Astrocyte (in vitro differentiated cells and primary cell): ENCODE results near the gene PRIM2. TPM values are rescaled to one million over a fixed set of nuclear protein-coding genes. Genes with fewer than 3 reads are reported as not detected.
A peak's percentile ranks its signal among the peaks of the same experiment; 100 is the strongest.
"Not testable (repeated sequence)": the region's sequence is repeated elsewhere in the genome, so short reads cannot be mapped to it uniquely, and the experiment has no call there.

Experiments
- DNase-seq: peaks from one replicate; pipeline ENCODE4 v3.0.0-alpha.2; 2010; ENCODE audit warnings: low read depth
- FAIRE-seq: peaks from 2 replicates; lab custom pipeline; 2011; peaks lifted over from hg19 to GRCh38; lab: Jason Lieb, UNC
- H2AFZ ChIP-seq: 2 replicates; pipeline ENCODE4 v1.6.0; 2012; ENCODE audit warnings: low read depth, low read length, inconsistent platforms
- H3K27ac ChIP-seq: 2 replicates; pipeline ENCODE4 v1.5.1; 2011; ENCODE audit warnings: low read depth, low read length, inconsistent platforms
- H3K27me3 ChIP-seq: 2 replicates; pipeline ENCODE4 v1.6.0; 2011; ENCODE audit warnings: low read length, inconsistent platforms; ENCODE audit not compliant: insufficient read depth
- H3K36me3 ChIP-seq: 2 replicates; pipeline ENCODE4 v1.5.1; 2011; ENCODE audit warnings: low read length, inconsistent platforms; ENCODE audit not compliant: insufficient read depth
- H3K4me1 ChIP-seq: 2 replicates; pipeline ENCODE4 v1.5.1; 2011; ENCODE audit warnings: low read length, inconsistent platforms; ENCODE audit not compliant: insufficient read depth
- H3K4me2 ChIP-seq: 2 replicates; pipeline ENCODE4 v1.6.0; 2012; ENCODE audit warnings: low read length, inconsistent platforms
- H3K4me3 ChIP-seq: 2 replicates; pipeline ENCODE4 v1.5.1; 2011; ENCODE audit warnings: low read depth, mild to moderate bottlenecking, low read length, inconsistent platforms; ENCODE audit not compliant: insufficient read depth
- H3K79me2 ChIP-seq: 2 replicates; pipeline ENCODE4 v1.6.0; 2012; ENCODE audit warnings: mild to moderate bottlenecking, low read length, inconsistent platforms; ENCODE audit not compliant: insufficient read depth
- H3K9ac ChIP-seq: 2 replicates; pipeline ENCODE4 v1.6.0; 2012; ENCODE audit warnings: mild to moderate bottlenecking, low read length, inconsistent platforms
- H3K9me3 ChIP-seq: 2 replicates; pipeline ENCODE4 v1.5.1; 2012; ENCODE audit warnings: low read depth, mild to moderate bottlenecking, low read length, inconsistent platforms; ENCODE audit not compliant: insufficient read depth
- H4K20me1 ChIP-seq: 2 replicates; pipeline ENCODE4 v1.6.0; 2012; ENCODE audit warnings: low read length, inconsistent platforms; ENCODE audit not compliant: insufficient read depth
- H3K27ac Mint-ChIP-seq: one replicate; pipeline ENCODE4 v1.8.0; 2021; ENCODE audit warnings: mild to moderate bottlenecking, mixed read lengths; ENCODE audit not compliant: unreplicated experiment
- H3K27me3 Mint-ChIP-seq: one replicate; pipeline ENCODE4 v1.8.0; 2021; ENCODE audit warnings: low read depth, mixed read lengths; ENCODE audit not compliant: unreplicated experiment
- H3K36me3 Mint-ChIP-seq: one replicate; pipeline ENCODE4 v1.8.0; 2021; ENCODE audit warnings: low read depth, mixed read lengths; ENCODE audit not compliant: unreplicated experiment
- H3K4me1 Mint-ChIP-seq: one replicate; pipeline ENCODE4 v1.8.0; 2021; ENCODE audit warnings: low read depth, mixed read lengths; ENCODE audit not compliant: unreplicated experiment
- H3K4me3 Mint-ChIP-seq: one replicate; pipeline ENCODE4 v1.8.0; 2021; ENCODE audit warnings: mild to moderate bottlenecking, moderate library complexity, mixed read lengths; ENCODE audit not compliant: unreplicated experiment
- H3K9me3 Mint-ChIP-seq: one replicate; pipeline ENCODE4 v1.8.0; 2021; ENCODE audit warnings: mild to moderate bottlenecking, mixed read lengths; ENCODE audit not compliant: unreplicated experiment
- total RNA-seq: library from RNA; stranded (reverse); gene quantifications from 2 replicates; pipeline ENCODE4 v1.2.1, GENCODE V29; 2021

Gene PRIM2
- total RNA-seq, 1 donor from 2014 or later = 11.9 TPM

DNA sequence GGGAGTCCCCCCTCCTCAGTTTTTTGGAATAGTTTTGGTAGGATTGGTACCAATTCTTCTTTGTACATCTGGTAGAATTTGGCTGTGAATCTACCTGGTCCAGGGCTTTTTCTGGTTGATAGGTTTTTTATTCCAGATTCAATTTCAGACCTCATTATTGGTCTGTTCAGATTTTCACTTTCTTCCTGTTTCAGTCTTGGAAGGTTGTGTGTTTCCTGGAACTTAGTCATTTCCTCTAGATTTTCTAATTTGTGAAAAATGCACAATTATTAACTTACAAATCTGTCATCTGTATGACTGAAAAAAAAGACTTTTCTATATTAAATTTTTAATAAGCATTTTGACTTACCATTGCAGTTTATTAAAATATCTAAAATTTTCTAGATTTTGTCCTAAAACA lies 287.9 kb downstream of the PRIM2 start:
- not testable (repeated sequence) for H3K27me3 ChIP-seq, H3K4me1 Mint-ChIP-seq, H3K36me3 Mint-ChIP-seq, H4K20me1 ChIP-seq, H3K9ac ChIP-seq, DNase-seq, H3K27ac Mint-ChIP-seq, H2AFZ ChIP-seq, H3K9me3 ChIP-seq, H3K4me3 Mint-ChIP-seq, H3K4me1 ChIP-seq, H3K27me3 Mint-ChIP-seq, H3K79me2 ChIP-seq, H3K36me3 ChIP-seq, FAIRE-seq, H3K9me3 Mint-ChIP-seq, H3K27ac ChIP-seq, H3K4me3 ChIP-seq
- peak overlapping the region; percentile 55 for H3K4me2 ChIP-seq

DNA sequence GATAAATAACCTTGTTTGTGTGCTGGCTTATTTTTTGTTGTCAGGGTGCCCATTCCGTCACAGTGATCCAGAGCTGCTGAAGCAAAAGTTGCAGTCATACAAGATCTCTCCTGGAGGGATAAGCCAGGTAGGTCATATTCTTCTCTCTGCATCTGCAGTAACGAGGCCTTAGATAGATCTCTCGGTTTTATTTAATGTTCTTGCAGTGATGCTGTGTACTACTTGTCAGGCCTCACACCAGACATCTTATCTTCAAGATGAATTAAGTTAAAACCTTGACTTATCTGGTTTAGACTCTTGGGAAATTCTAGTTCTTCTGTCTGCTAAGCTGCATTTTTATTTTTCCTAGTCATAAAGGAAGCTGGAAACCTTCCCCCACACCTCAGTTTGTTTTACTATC lies 288.9 kb downstream of the PRIM2 start:
- not testable (repeated sequence) for H3K4me3 ChIP-seq, H2AFZ ChIP-seq, H3K27ac Mint-ChIP-seq, H3K36me3 Mint-ChIP-seq, H3K27ac ChIP-seq, DNase-seq, H3K9ac ChIP-seq, H3K4me2 ChIP-seq, H3K27me3 Mint-ChIP-seq, FAIRE-seq, H3K27me3 ChIP-seq, H3K4me3 Mint-ChIP-seq, H3K36me3 ChIP-seq, H3K9me3 Mint-ChIP-seq, H3K79me2 ChIP-seq, H3K4me1 ChIP-seq, H3K4me1 Mint-ChIP-seq, H4K20me1 ChIP-seq, H3K9me3 ChIP-seq

DNA sequence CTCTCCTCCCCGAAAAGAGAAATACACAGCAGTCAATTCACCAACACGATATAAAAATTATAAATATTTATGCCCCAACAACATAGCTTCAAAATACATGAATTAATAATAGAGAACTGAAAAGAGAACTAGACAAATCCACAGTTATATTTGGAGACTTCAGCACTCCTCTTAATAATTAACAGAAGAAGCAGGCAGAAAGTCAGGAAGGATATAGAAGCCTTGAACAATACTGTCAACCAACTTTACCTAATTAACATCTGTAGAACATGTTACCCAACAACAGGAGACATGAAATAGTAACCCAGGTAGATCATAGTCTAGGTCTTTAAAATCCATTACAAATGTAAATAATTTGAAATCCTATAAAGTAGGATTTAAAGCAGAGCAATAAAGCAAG lies 293.2 kb downstream of the PRIM2 start:
- H3K9ac ChIP-seq, H3K4me2 ChIP-seq, H3K36me3 Mint-ChIP-seq, H3K27me3 Mint-ChIP-seq, DNase-seq, H3K4me3 ChIP-seq, H3K9me3 ChIP-seq, H2AFZ ChIP-seq, H4K20me1 ChIP-seq, H3K79me2 ChIP-seq, FAIRE-seq, H3K9me3 Mint-ChIP-seq, H3K4me1 ChIP-seq, H3K4me3 Mint-ChIP-seq, H3K4me1 Mint-ChIP-seq, H3K36me3 ChIP-seq, H3K27me3 ChIP-seq, H3K27ac Mint-ChIP-seq, H3K27ac ChIP-seq: not testable (repeated sequence)

DNA sequence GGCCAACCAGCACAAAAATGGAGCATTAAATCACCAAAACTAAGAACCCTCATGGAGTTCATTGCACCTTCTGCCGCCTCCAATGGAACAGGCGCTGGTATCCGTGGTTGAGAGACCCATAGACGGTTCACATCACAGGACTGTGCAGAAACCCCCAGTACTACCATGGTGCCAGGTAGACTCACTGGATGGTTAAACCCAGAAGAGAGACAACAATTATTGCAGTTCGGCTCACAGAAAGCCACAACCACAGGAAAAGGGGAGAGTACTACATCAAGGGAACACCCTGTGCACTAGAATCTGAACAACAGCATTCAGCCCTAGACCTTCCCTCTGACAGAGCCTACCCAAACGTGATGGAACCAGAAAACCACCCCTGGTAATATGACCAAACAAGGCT lies 301.5 kb downstream of the PRIM2 start:
- H3K36me3 Mint-ChIP-seq, H4K20me1 ChIP-seq, H2AFZ ChIP-seq, H3K36me3 ChIP-seq, H3K4me1 ChIP-seq, H3K27ac ChIP-seq, H3K9ac ChIP-seq, H3K9me3 Mint-ChIP-seq, H3K27me3 Mint-ChIP-seq, H3K27me3 ChIP-seq, H3K4me1 Mint-ChIP-seq, H3K4me2 ChIP-seq, H3K4me3 Mint-ChIP-seq, FAIRE-seq, H3K27ac Mint-ChIP-seq, DNase-seq, H3K9me3 ChIP-seq, H3K4me3 ChIP-seq, H3K79me2 ChIP-seq: not testable (repeated sequence)

DNA sequence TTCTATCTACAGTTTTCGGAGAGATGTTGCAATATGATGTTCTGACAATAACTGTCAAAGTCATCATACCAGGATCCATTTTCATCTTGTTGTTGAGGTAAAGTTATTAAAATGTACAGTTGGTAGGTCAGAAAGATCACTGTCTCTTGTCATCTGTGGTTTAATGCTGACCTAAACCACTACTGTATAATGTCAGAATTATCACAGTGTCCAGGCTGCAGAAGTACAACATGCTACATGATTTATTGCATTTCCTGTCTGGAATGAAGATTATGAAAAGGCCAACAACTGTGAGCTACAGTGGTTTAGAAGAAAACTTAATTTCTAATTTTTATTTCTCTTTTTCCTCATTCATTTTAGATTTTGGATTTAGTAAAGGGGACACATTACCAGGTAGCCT lies 314.3 kb downstream of the PRIM2 start:
- H3K4me3 ChIP-seq, H3K4me1 Mint-ChIP-seq, H3K4me1 ChIP-seq, H3K27me3 Mint-ChIP-seq, H2AFZ ChIP-seq, H3K9me3 ChIP-seq, H3K9me3 Mint-ChIP-seq, H3K4me3 Mint-ChIP-seq, H3K36me3 ChIP-seq, H3K9ac ChIP-seq, FAIRE-seq, H3K27ac ChIP-seq, H3K27ac Mint-ChIP-seq, H3K79me2 ChIP-seq, DNase-seq, H3K36me3 Mint-ChIP-seq, H4K20me1 ChIP-seq, H3K27me3 ChIP-seq, H3K4me2 ChIP-seq: not testable (repeated sequence)

DNA sequence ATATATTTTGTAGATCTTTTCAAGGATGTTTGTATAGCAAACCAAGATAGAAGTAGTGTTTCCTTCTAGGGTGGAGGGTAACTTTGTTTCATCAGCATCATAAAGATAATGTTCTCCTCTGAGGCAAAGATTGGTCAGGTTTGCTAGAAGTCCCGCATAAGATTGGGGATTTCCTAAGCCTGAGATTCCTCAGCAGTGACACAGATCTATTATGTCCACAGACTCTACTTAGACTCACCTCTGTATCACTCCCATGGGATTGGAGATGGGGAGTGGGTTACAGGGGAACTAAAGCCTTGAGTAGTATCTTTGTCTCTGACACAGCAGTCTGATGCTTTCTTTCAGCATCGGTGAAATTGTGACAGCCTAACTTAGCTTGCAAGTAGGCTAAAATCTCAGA lies 341.1 kb downstream of the PRIM2 start:
- not testable (repeated sequence) for FAIRE-seq, H3K4me2 ChIP-seq, H3K27me3 Mint-ChIP-seq, H3K9me3 ChIP-seq, H3K4me3 Mint-ChIP-seq, H3K9me3 Mint-ChIP-seq, H3K9ac ChIP-seq, H3K4me1 Mint-ChIP-seq, H3K36me3 ChIP-seq, H3K27me3 ChIP-seq, H3K4me3 ChIP-seq, H3K27ac Mint-ChIP-seq, H4K20me1 ChIP-seq, H3K36me3 Mint-ChIP-seq, H3K27ac ChIP-seq, H2AFZ ChIP-seq, H3K79me2 ChIP-seq, H3K4me1 ChIP-seq
- peak; percentile 2 for DNase-seq
